Chondrocyte (in vitro differentiated cells): ENCODE results near the gene CCDC142. TPM values are rescaled to one million over a fixed set of nuclear protein-coding genes. Genes with fewer than 3 reads are reported as not detected.
"Not testable (repeated sequence)": the region's sequence is repeated elsewhere in the genome, so short reads cannot be mapped to it uniquely, and the experiment has no call there.

Source experiments
- DNase-seq: peaks from one replicate; pipeline ENCODE4 v3.0.0; 2021; ENCODE audit warnings: mixed read lengths, low spot score
- H3K27ac Mint-ChIP-seq: one replicate; pipeline ENCODE4 v1.8.0; 2021; ENCODE audit warnings: mild to moderate bottlenecking, moderate library complexity, mixed read lengths; ENCODE audit not compliant: unreplicated experiment
- H3K27me3 Mint-ChIP-seq: 2 replicates; pipeline ENCODE4 v1.8.0; 2021; ENCODE audit warnings: low read depth, mixed read lengths
- H3K36me3 Mint-ChIP-seq: 2 replicates; pipeline ENCODE4 v1.8.0; 2021; ENCODE audit warnings: low read depth, mixed read lengths
- H3K4me1 Mint-ChIP-seq: 2 replicates; pipeline ENCODE4 v1.8.0; 2021; ENCODE audit warnings: low read depth, mild to moderate bottlenecking, mixed read lengths
- H3K4me3 Mint-ChIP-seq: one replicate; pipeline ENCODE4 v1.8.0; 2021; ENCODE audit warnings: mild to moderate bottlenecking, moderate library complexity, mixed read lengths; ENCODE audit not compliant: unreplicated experiment
- H3K9me3 Mint-ChIP-seq: 2 replicates; pipeline ENCODE4 v1.8.0; 2021; ENCODE audit warnings: low read depth, mixed read lengths
- total RNA-seq: library from RNA; stranded (reverse); gene quantifications from 3 replicates; pipeline ENCODE4 v1.2.1, GENCODE V29; 2021
- TF ChIP-seq, protein P1 (sequence below): fragments of 200-600 bp; sonication (generic); IDR thresholded peaks from 2 replicates; pipeline ENCODE4 v1.5.0; 2021; ENCODE audit warnings: antibody characterized with exemption, mild to moderate bottlenecking, moderate library complexity

CCDC142 gene
- total RNA-seq, 1 donor from 2014 or later, result 12.7 TPM

DNA sequence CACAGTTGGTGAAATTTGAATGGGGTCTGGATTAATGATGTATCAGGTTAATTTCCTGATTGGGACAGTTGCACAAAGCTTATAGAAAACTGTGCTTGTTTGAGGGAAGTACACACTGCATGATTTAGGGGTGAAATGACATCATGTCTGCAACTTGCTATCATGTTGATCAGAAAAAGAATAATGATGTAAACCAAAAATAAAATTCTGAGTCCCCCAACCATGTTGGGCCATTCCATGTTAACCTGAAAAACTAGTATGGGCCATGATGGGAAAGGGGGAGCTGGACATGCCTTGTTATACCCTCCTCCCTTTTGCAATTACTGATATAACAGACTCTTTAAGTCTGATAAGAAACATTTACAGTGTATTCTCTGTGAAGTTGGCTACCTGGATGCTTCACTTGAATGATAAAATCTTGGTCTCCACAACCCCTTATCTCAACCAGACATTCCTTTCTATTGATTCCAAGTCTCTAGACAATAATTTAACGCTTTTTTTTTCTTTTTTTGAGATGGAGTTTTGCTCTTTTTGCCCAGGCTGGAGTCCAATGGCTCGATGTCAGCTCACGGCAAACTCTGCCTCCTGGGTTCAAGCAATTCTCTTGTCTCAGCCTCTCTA is 32.1 kb downstream of the CCDC142 start:
- H3K27me3 Mint-ChIP-seq, result peaks cover 6% of the 10 kb centered on the region

DNA sequence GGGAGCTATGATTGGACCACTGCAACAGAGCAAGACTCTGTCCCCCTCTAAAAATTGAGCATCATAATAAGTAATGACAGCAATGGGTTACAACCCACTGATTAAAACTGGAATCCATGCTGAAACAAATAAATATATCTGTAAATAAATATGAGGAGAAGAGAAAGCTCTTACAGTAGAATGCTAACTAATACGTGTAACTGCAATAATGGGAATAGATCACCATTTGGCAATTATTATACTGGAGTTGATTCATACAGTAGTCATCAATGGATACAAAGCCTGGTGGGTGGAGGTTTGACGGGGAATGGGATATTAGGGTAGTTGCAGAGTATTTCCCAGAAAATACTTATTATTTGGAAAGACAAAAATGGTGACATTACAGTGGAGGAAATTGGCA is 34.0 kb downstream of the CCDC142 start:
- Mint-ChIP-seq H3K4me1 (peaks cover 11% of the 10 kb centered on the region), H3K36me3 (no peaks in the 10 kb centered on the region), H3K4me3 (no peak overlapping the region), H3K9me3 (no peaks in the 10 kb centered on the region), H3K27me3 (peaks cover 9% of the 10 kb centered on the region), H3K27ac (no peak overlapping the region)
- TF ChIP-seq, protein P1, sequence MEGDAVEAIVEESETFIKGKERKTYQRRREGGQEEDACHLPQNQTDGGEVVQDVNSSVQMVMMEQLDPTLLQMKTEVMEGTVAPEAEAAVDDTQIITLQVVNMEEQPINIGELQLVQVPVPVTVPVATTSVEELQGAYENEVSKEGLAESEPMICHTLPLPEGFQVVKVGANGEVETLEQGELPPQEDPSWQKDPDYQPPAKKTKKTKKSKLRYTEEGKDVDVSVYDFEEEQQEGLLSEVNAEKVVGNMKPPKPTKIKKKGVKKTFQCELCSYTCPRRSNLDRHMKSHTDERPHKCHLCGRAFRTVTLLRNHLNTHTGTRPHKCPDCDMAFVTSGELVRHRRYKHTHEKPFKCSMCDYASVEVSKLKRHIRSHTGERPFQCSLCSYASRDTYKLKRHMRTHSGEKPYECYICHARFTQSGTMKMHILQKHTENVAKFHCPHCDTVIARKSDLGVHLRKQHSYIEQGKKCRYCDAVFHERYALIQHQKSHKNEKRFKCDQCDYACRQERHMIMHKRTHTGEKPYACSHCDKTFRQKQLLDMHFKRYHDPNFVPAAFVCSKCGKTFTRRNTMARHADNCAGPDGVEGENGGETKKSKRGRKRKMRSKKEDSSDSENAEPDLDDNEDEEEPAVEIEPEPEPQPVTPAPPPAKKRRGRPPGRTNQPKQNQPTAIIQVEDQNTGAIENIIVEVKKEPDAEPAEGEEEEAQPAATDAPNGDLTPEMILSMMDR, result no peak
- no peak for DNase-seq

More for the DNA sequence above, 32.1 kb downstream of the CCDC142 start:
- no peak overlapping the region for H3K4me3 Mint-ChIP-seq
- no peak for DNase-seq
- H3K9me3 Mint-ChIP-seq, result no peaks in the 10 kb centered on the region
- peaks cover 13% of the 10 kb centered on the region for H3K4me1 Mint-ChIP-seq
- H3K27ac Mint-ChIP-seq, result no peak overlapping the region
- TF ChIP-seq, protein P1, result no peak
- H3K36me3 Mint-ChIP-seq, result no peaks in the 10 kb centered on the region

DNA sequence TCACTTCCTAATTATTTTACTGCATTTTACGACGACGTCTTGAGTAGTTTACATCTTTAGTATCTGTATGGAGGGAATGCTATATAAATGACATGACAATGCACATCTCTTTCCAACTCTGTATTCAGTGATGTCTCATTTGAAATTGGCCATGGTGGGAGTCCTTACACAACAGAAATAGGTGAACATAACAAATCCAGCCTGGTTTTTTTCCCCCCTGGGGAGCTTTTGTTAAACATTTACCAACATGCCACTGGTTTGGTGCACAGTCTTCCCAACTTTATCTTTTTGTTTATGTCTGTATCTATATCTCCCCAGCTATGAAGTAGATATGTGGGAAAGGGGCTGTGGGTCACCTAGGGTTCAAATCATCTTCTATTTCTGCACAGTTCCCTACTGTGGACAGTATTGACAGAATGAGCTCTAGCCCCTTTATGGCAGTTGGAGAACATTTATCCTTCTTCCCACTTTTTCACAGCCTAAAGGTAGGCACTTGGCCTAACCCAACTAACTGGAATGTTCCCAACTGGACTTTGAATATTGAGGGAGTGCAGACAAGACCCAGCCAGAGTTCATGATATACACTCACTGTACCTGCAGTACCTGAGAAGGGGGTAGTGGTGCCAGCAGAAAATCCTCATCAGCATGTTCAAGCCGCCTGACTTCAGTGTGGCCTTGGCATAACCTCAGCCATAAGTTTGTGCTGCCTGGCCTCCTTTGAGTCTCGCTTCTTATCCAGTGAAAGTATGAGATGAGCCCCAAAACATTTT is 35.4 kb downstream of the CCDC142 start:
- Mint-ChIP-seq H3K36me3 (no peaks in the 10 kb centered on the region), H3K27ac (no peak overlapping the region), H3K4me1 (peaks cover 14% of the 10 kb centered on the region), H3K9me3 (no peaks in the 10 kb centered on the region), H3K27me3 (peaks cover 9% of the 10 kb centered on the region), H3K4me3 (no peak overlapping the region)
- DNase-seq, result no peak
- TF ChIP-seq, protein P1, result no peak

DNA sequence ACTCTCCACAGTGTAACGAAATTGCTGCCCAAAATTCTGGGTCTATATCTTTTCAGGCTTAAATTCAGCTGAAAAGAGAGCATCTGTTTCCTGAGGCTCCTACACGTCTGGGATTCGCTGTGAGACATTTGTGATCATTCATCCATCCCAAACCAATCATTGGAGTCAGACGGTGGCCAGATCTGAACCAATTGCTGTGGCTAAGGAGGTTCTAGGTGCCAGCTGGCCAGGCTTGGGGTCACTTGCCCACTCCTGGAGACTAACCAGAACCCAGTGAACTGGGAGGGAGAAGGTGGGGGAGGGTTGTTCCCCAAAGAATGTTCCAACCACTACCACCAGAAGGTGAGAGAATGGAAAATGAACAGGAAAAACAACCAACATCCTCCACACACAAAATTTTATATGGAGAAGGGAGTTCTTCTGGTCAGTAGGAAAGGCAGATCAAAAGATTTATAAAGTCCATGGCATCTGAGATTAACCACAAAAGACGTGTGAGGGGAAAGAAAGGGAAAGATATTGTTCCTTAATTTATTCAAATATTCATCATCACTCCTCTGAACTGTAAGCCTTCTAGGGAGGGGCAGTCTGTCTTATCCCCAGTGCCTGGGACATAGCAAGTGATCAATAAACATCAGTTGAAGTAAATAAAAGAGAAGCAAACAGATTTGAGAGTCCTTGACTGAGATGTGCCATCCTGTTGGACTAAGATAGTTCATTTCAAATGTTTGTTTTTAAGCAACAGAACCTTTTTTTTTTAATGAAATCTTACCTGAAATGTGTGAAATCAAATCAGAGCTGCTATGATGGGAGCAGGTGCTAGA is 38.1 kb downstream of the CCDC142 start:
- peaks cover 25% of the 10 kb centered on the region for H3K4me1 Mint-ChIP-seq
- no peak overlapping the region for H3K27ac Mint-ChIP-seq
- no peak overlapping the region for H3K4me3 Mint-ChIP-seq
- H3K27me3 Mint-ChIP-seq, result peaks cover 8% of the 10 kb centered on the region
- no peaks in the 10 kb centered on the region for H3K9me3 Mint-ChIP-seq
- no peak for DNase-seq
- TF ChIP-seq, protein P1, result no peak
- no peaks in the 10 kb centered on the region for H3K36me3 Mint-ChIP-seq

DNA sequence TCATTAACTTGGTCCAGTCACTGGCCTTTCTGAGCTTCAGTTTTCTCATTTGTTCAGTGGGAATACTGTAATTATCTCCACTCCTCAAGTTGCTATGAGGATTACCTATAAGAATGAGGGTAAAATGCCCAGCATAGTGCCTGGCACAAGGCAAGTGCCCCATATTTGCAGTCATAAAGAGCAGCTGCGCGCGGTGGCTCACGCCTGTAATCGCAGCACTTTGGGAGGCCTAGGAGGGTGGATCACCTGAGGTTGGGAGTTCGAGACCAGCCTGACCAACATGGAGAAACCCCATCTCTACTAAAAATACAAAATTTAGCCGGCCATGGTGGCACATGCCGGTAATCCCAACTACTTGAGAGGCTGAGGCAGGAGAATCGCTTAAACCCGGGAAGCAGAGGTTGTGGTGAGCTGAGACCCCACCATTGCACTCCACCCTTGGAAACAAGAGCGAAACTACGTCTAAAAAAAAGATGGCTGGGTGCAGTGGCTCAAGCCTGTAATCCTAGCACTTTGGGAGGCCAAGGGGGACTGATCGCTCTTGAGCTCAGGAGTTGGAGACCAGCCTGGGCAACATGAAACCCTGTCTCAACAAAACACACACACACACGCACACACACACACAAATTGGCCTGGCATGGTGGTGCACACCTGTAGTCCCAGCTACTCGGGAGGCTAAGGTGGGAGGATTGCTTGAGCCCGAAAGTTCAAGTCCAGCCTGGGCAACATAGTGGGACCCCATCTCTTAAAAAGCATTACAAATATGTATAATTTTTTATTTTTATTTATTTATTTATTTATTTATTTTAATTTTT is 40.1 kb downstream of the CCDC142 start:
- H3K4me3 Mint-ChIP-seq, result peak overlapping the region; percentile 41
- not testable (repeated sequence) for DNase-seq, H3K36me3 Mint-ChIP-seq, H3K27ac Mint-ChIP-seq, H3K9me3 Mint-ChIP-seq, H3K27me3 Mint-ChIP-seq
- peaks cover 46% of the 10 kb centered on the region for H3K4me1 Mint-ChIP-seq
